Stimulated activated CD8-positive, alpha-beta memory T cell treated with anti-CD3 and anti-CD28 coated beads, Interleukin-4, amount 100 ng/mL, for 48 hours (primary cell): ENCODE measurements around the gene DUXA.
"Not testable (repeated sequence)": the region's sequence is repeated elsewhere in the genome, so short reads cannot be mapped to it uniquely, and the experiment has no call there.

ENCODE experiments used
- DNase-seq: peaks from one replicate; pipeline ENCODE4 v3.0.0-alpha.2; 2020

The DUXA gene

DNA sequence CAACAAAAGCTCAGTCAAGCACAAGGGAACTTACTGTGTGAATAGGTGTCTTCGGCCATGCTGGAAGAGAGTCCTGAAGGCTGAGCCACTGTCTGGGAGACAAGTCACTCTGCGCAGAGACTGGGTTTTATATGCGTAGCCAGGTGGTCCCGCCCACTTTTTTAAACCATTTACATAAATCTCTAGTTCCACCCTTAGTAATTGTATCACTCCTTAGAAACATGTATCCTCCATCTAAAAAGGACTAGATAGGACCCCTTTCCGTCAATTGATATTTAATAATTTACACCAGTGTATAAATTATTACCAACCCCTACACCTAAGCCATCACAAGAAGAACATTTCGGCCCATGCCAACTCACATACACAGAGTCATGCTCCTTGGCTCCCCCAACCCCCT, at the start of gene DUXA:
TSS of gene DUXA (minus strand) at position 101 of the 400 bp plus-strand sequence. CDS start at position 59, 42 bp downstream.
- no peak for DNase-seq

DNA sequence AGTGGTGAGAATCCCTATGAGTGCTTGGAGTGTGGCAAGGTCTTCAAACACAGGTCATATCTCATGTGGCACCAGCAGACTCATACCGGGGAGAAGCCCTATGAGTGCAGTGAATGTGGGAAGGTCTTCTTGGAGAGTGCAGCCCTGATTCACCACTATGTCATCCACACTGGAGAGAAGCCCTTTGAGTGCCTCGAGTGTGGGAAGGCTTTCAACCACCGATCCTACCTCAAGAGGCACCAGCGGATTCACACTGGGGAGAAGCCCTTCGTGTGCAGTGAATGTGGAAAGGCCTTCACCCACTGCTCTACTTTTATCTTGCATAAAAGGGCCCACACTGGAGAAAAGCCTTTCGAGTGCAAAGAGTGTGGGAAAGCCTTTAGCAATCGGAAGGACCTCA, 44.8 kb upstream of the DUXA start:
- DNase-seq = no peak

- no peak for DNase-seq
Observed at GRCh38 chr19:57210381-57210780, 43.1 kb upstream of the DUXA start.

DNA sequence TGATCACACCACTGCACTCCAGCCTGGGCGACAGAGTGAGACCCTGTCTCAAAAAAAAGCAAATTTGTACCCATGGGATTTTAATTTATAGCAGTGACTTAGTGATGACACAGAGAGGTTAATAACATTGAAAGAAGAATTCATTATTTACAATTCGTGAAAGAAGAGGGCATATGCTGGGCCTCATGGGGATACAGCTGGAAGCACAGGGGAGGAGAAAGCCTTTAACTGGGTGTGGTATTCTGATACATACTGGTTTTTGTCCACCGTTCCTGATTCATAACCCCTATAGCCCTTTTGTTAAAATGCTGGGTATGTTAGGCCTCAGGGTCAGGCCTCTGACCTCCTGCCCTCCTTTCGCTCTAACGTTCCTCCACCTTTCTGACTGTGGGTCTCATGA, 34.9 kb upstream of the DUXA start:
- no peak for DNase-seq

GRCh38 chr19:57197874-57198273, 30.6 kb upstream of the DUXA start:
- DNase-seq = not testable (repeated sequence)

GRCh38 chr19:57192993-57193392, 25.7 kb upstream of the DUXA start:
- peak; percentile 29 for DNase-seq

DNA sequence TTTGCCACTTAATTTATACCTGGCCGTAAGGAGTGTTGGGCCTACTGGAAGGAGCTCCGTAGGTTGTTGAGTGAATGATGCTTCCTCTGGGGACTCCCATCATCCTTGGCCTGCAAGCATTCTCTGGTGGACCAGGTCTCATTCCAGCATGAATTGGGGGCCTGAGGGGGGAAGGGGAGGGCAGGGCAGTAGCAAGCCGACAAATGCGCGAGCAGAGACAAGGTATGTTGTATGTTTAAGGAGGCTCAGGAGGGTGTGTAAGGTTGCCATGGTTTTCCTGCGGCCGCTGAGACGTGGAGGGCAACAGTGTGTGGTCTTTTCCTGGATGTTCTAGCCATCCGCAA, 24.8 kb upstream of the DUXA start:
- no peak for DNase-seq

GRCh38 chr19:57191141-57192076, 24.1 kb upstream of the DUXA start, which contains the start of gene ZNF264:
TSS of gene ZNF264 (plus strand) at chr19:57191500. CDS start at chr19:57191914, 414 bp downstream.
- DNase-seq = peak; percentile 92

DNA sequence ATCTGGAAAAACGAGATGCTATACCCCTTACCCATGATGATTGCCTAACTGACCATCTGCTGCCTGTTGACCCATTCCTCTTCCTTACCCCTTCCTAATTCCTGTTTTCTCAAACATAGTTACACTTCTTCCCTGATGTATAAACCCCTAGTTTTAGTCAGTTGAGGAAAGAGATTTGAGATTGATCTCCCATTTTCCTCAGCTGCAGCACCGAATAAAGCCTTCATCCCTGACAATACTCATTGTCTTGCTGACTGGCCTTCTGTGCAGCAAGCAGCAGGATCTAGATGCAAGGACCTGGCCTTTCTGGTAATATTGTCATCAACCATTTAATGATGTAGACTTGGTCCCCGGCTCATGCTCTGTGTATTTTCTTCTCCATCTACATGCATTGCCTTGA, 23.0 kb upstream of the DUXA start:
- DNase-seq = no peak

DNA sequence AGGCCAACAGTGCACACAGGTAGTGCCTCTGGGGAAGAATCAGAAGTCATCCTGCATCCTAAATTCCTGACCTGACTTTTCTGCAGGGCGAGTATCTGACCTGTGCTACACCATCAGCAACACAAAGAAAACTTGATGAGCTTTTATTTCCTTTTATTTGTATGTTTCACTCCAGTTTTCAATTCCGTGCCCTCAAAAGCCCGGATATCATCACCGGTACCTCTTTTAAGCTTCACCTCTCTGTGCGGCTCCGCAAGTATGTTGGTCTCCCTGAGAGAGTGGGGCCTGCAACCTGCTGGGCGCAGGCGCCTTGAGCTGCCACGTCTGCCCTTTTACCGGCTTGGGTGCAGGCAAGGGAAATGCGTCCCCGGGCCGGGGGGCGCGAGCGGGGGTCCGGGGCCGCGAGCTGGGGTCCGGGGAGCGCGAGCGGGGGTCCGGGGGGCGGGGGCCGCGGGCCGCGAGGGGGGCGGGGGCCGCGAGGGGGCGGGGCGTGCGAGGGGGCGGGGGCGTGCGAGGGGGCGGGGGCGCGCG, 4.3 kb upstream of the DUXA start:
- peak; percentile 44 for DNase-seq

- DNase-seq = no peak
Observed at GRCh38 chr19:57165846-57166245, 1.4 kb downstream of the DUXA start.

GRCh38 chr19:57161985-57162539, 5.2 kb downstream of the DUXA start:
- DNase-seq = no peak

GRCh38 chr19:57152921-57153320, 14.4 kb downstream of the DUXA start:
- no peak for DNase-seq

DNA sequence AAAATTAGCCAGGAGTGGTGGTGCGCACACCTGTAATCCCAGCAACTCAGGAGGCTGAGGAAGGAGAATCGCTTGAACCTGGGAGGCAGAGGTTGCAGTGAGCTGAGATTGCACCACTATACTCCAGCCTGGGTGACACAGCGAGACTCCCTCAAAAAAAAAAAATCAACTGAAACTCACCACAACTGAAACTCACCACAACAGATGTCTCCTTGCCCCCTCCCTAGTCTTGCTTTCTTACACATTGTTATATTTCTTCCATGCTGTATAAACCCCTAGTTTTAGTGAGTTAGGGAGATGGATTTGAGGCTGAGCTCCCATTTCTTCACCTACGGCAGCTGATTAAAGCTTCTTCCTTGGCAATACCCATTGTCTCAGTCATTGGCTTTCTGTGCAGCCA, 25.6 kb downstream of the DUXA start:
- DNase-seq = no peak

GRCh38 chr19:57135797-57136196, 31.5 kb downstream of the DUXA start:
- DNase-seq = no peak

DNA sequence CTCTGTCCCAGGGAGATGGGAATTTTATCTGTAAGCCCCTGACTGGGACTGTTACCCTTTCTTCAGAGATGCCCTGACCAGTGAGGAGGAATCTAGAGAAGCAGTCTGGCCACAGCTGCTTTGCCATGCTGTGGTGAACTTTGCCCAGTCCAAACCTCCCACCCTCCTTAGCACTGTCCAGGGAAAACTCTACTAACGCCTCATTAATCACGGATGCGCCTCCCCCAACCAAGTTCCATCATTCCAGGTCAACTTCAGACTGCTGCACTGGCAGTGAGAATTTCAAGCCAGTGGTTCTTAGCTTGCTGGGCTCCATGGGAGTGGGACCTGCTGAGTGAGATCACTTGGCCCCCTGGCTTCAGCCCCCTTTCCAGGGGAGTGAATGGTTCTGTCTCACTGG, 39.9 kb downstream of the DUXA start:
- not testable (repeated sequence) for DNase-seq

DNA sequence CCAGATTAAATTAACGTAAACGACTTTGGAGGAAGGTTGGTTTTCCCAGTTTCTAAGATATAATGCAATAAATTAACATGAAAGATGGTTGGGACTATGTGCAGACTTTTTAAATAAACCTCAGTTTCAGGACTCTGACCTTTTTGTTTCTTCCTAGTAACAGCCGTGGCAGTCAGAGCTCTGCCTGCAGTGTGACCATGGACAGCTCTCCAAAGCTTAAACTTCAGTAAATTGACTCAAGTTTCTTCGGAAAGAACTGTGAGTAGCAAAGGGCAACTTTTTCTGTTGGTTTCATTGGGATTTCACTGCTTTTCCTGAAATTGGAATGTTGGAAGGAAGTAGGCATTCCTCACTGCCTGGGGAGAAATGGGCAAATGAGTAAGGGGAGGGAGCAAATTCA, 43.4 kb downstream of the DUXA start:
- DNase-seq = no peak

DNA sequence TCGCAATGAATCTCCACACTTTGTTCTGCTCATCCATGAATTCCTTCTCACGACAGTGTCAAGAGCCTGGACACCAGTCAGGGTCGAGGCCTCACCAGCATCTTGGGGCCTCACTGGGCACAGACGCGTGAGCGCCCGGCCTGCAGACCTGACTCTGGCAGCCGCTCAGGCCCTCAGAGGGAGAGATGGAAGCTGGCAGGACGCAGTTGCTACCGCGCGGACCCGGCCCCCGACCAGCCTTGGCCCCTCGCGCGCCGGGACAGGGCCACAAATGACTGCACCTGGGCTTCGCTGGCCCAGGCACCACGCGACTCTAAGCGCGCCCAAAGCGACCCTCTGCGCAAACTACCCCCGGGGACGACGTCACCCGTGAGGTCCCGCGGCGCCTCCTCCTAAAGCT, 48.4 kb downstream of the DUXA start:
- DNase-seq = no peak

- DNase-seq = not testable (repeated sequence)
Observed at GRCh38 chr19:57113501-57113900, 53.8 kb downstream of the DUXA start.

DNA sequence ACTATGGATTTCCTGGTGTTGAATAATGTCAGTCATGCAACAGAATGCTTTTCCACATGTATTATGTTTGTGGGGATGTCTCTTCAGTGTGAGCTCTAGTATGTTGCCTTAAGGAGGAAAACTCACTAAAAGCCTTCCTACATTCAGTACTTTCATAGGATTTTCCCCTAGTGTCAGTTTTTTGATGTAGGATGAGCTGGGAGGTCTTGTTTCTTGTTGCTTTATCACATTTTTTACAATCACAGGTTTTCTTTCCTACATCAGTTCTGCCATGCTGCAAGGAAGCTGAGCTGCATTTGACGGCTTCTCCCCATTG, 56.0 kb downstream of the DUXA start:
- no peak for DNase-seq

DNA sequence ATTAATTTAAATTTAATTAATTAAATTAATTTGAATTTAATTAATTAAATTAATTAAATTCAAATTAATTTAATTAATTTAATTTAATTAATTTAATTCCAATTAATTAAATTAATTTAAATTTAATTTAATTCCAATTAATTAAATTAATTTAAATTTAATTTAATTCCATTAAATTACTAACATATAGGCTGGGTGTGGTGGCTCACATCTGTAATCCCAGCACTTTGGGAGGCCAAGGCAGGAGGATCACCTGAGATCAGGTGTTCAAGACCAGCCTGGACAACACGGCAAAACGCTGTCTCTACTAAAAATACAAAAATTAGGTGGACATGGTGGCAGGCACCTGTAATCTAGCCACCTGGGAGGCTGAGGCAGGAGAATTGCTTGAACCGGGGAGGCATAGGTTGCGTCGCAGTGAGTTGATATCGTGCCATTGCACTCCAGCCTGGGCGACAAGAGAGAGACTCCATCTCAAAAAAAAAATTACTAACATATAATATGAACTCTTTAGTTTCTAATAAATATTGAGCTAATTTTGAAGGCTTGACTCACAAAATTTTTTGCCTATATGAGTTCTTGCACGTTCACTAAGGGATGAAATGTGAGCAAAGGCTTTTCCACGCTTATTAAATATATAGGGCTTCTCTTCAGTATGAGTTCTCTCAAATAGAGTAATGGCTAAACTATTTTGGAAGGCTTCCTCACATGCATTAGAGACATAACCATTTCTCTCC, 56.5 kb downstream of the DUXA start:
- DNase-seq = no peak

DNA sequence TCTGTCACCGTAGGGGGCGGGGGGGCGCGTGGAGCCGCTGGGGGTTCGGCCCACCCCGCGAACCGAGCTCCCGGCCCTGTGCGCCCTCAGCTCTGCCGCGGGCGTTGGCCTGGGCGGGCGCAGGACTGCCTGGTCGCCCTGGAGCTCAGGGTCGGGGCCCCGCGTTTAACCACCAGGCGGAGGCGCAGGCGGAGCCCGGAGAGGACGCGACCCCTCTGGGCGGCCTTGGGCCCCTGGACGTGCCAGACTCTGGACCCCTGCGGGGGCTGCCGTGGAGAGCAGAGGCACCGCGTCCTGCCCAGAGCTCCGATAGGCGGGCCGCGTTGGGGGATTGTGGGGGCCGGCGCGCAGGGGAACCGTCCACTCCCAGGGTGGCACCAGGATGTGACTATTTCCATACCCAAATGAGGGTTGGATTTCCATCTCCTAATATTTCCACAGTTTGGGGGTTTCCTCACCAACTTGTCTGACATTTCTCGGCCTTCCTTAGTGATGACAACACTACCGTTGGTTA, 60.5 kb downstream of the DUXA start:
- DNase-seq = no peak

- no peak for DNase-seq
Observed at GRCh38 chr19:57105976-57106721, 61.1 kb downstream of the DUXA start.
